ENCODE measurements around the gene TRIP4. TPM values are rescaled to one million over a fixed set of nuclear protein-coding genes. Genes with fewer than 3 reads are reported as not detected.
A peak's percentile ranks its signal among the peaks of the same experiment; 100 is the strongest.

Gene TRIP4
- total RNA-seq, 1 experiment from 2014 or later, result 12.9 TPM

- ChIA-PET CTCF (no interaction called here), POLR2A (interaction anchor here (0.5 to 0.6 kb wide), 2 partner anchors 209 to 248 kb away, joined by 3 to 5 read pairs; no protein-coding TSS in a partner anchor)
- DNase-seq (ENCODE audit: low spot score), result no peak
- Mint-ChIP-seq H3K36me3 (no peaks in the 10 kb centered on the region), H3K27ac (no peak overlapping the region), H3K4me1 (peaks cover 71% of the 10 kb centered on the region), H3K4me3 (peak overlapping the region; percentile 95), H3K27me3 (ENCODE audit: low read depth) (no peaks in the 10 kb centered on the region), H3K9me3 (no peaks in the 10 kb centered on the region)
- ATAC-seq, result no peak
- no peak for TF ChIP-seq NR3C1 (CRISPR knock-in tag; conservative IDR thresholded peaks at IDR 0.05; ENCODE audit: low read depth)
- no peak for TF ChIP-seq NFE2L1 (CRISPR knock-in tag; IDR thresholded peaks at IDR 0.05)
- no peak for TF ChIP-seq MAX (CRISPR knock-in tag; IDR thresholded peaks at IDR 0.05)
- no peak for TF ChIP-seq TEAD4 (CRISPR knock-in tag; IDR thresholded peaks at IDR 0.05)
- no peak for TF ChIP-seq STAT6 (CRISPR knock-in tag; conservative IDR thresholded peaks at IDR 0.05; ENCODE audit: low read depth)
- TF ChIP-seq PRDM15 (CRISPR knock-in tag; IDR thresholded peaks at IDR 0.05), result no peak
- no peak for TF ChIP-seq GRHL2 (CRISPR knock-in tag; IDR thresholded peaks at IDR 0.05; ENCODE audit: insufficient replicate concordance, severe bottlenecking)
- no peak for TF ChIP-seq TEAD1 (CRISPR knock-in tag; IDR thresholded peaks at IDR 0.05)
- TF ChIP-seq SOX15 (CRISPR knock-in tag; IDR thresholded peaks at IDR 0.05), result no peak
- no peak for TF ChIP-seq CTCF (IDR thresholded peaks at IDR 0.05)
- no peak for TF ChIP-seq E2F4 (CRISPR knock-in tag; IDR thresholded peaks at IDR 0.05; ENCODE audit: borderline replicate concordance, low read depth)
- TF ChIP-seq FOXJ3 (CRISPR knock-in tag; IDR thresholded peaks at IDR 0.05; ENCODE audit: borderline replicate concordance), result no peak
- TF ChIP-seq AFF4 (CRISPR knock-in tag; IDR thresholded peaks at IDR 0.05; ENCODE audit: borderline replicate concordance), result no peak
- no peak for TF ChIP-seq CBFB (CRISPR knock-in tag; IDR thresholded peaks at IDR 0.05; ENCODE audit: low read depth)
- no peak for TF ChIP-seq NR2C2 (CRISPR knock-in tag; IDR thresholded peaks at IDR 0.05)
- TF ChIP-seq JAZF1 (CRISPR knock-in tag; IDR thresholded peaks at IDR 0.05), result no peak
- TF ChIP-seq ZSCAN18 (CRISPR knock-in tag; IDR thresholded peaks at IDR 0.05), result no peak
These were observed 74.9 kb downstream of the TRIP4 start for GRCh38 chr15:64462492-64462891.
